GM19397 (cell line): ENCODE data around the gene MTOR.

Source experiments
- ATAC-seq: cut with Tn5 transposase; IDR thresholded peaks from one replicate; pipeline ENCODE4 v1.9.1; 2021; ENCODE audit warnings: mild to moderate bottlenecking, moderate library complexity; ENCODE audit not compliant: unreplicated experiment

MTOR gene

DNA sequence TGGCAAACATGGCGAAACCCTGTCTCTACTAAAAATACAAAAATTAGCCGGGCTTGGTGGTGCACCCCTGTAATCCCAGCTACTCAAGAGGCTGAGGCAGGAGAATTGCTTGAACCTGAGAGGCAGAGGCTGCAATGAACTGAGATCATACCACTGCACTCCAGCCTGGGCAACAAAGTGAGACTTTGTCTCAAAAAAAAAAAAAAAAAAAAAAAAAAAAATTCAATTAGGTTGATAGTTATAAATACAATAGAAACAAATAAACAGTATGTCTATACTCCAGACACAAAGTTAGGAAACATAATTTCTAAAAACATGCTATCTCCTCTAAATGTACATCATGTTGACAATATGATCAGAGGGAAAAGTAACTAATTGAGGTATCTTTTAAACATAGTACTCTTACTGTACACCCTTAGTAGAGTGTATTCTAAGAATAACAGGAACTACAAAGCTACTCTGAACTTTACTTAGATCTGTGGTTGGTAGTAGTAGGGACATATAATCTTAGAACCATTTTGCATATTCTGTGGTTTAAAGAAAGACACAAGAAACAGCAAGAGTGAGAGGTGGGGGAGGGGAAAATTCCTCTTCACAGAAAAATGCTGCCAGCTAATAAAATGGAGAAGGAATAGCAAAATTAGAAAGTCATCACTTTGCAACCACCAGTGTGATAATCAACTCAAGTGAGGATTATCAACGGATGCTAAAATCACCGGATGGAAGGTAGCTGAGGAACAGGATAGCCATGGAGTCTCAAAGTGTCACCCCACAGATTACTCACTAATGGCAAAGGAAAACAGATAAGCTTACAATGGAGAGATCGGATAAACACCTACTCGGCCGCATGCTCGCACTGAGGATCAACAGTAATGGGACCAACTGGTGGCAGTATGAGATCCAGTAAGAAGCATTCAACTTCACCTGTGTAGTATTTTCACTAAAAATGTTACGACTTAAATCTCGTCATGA, 35.0 kb downstream of the MTOR start:
- ATAC-seq: no peak

- ATAC-seq: no peak
Measured at GRCh38 chr1:11216074-11216473, 46.3 kb downstream of the MTOR start.

DNA sequence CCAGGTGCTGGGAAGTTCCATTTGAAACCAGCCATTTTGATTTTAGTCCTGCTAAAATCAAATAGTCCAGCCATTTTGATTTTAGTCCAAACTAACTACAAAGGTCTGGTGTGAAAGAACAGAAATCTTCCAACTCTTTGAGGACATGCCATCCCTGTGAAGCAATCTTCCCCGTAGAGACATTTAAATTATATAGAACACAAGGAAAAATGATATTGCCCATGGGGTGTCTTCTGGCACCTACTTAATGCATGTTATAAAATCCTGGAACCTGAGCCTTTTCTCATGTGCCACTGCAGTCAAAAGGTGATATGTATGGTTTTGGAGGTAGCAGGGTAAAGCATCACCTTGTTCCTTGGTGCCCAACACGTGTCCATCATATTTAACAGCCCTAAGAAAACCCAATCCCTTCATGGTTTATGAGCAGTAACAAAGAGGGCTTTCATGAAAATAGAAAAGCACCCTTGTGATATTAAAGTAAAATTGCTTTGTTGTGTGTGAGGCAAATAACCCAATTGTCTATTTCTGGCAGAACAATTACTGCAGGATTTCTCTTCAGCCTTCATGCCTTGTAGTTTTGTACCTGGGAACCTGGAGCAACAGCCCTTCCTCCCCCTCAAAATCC, 46.9 kb downstream of the MTOR start:
- no peak for ATAC-seq

DNA sequence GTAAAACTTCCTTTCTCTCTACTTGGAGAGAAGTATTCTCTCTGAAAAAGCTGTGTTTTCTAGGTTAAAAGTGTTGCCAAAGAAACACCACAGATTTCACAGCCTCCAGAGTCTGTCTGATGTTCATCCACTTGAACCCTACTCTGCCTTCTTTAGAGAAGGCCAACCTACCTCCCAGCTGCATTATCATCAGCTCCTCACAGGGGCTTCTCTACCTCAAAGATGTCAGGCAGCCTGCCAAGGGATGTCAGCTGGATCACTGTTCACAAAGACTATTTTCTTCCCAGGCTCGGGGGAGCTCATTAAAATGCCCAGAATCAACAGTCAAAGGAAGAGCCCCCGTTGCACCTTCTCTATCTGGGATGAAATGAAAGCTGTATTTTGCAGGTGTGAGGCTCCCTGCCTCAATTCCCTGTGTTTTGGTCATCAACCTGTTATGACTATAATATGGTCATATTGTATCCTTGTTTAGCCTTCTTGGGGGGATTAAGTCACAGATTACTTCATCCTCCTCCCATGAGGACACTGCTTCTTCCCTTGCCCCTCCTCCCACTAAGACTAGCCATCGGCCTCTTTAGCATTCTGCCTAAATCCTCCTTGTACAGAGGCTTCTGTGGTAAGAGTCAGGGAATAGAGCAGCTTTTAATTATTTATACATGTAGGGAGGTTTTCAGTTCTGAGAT, 47.5 kb downstream of the MTOR start:
- no peak for ATAC-seq

GRCh38 chr1:11211925-11212587, 50.3 kb downstream of the MTOR start:
- ATAC-seq: no peak

DNA sequence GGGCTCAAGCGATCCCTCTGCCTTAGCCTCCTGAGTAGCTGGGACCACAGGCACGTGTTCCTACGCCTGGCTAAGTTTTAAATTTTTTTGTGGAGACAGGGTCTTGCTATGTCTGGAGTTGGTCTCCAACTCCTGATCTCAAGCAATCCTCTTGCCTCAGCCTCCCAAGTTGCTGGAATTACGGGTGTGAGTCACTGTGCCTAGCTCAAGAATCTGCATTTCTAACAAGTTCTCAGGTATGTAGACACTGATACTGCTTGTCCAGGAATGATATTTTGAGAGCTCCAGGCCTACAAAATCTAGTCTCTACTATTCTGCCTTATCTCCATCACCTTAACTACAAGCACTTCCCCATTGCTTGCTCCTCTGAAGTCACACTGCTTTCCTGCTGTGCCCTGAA, 50.9 kb downstream of the MTOR start:
- ATAC-seq: no peak

- no peak for ATAC-seq
Measured at GRCh38 chr1:11207898-11208611, 54.3 kb downstream of the MTOR start.

DNA sequence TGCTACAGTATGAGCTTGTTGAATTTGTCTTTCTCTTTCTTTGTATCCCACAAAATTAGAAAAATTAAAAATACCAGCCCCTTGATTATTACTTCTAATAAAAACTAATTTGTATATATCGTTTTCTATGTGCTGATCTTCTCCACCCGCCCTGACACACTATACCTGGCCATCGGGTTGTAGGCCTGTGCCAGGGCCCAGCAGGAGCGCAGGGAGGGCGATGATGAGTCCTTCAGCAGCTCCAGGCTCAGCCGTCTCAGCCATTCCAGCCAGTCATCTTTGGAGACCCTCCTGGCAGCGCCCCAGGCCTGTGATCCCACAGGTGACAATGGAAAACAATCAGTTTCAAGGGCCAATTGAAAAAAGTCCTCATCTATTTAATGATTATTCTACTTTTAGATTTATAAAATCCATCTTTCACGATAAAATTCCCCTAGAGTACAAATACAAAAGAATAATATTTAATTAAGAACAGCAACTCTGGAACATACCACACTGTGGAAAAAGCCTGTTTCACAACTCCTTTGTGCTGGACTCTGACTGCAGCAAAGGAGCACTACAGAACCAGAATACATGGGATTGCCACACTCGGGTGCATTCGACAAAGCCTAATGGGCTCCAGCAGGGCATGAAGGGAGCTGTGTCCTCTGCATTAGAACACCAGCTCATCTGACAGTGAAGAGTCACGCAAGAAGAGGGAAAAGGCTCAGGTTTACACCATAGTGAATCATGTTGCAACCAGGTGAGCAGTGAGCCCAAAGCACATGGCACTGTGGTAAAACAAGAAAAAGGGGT, 57.8 kb downstream of the MTOR start:
- no peak for ATAC-seq

GRCh38 chr1:11198851-11199594, 63.3 kb downstream of the MTOR start:
- ATAC-seq: no peak

- ATAC-seq: no peak
Measured at GRCh38 chr1:11198257-11198656, 64.1 kb downstream of the MTOR start.

DNA sequence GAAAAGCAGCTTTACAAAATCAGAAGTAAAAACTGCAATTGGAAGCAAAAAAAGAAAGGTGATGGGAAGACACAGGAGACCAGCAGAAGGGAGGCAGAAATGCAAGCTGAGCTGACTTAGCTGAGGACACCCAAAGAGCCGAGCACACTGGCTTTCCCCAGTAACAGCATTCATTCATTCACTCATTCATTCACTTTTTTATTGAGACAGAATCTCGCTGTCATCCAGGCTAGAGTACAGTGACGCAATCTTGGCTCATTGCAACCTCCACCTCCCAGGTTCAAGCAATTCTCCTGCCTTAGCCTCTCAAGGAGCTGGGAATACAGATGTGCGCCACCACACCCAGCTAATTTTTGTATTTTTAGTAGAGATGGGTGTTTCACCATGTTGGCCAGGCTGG, 65.0 kb downstream of the MTOR start:
- no peak for ATAC-seq

GRCh38 chr1:11196945-11197344, 65.4 kb downstream of the MTOR start:
- no peak for ATAC-seq

DNA sequence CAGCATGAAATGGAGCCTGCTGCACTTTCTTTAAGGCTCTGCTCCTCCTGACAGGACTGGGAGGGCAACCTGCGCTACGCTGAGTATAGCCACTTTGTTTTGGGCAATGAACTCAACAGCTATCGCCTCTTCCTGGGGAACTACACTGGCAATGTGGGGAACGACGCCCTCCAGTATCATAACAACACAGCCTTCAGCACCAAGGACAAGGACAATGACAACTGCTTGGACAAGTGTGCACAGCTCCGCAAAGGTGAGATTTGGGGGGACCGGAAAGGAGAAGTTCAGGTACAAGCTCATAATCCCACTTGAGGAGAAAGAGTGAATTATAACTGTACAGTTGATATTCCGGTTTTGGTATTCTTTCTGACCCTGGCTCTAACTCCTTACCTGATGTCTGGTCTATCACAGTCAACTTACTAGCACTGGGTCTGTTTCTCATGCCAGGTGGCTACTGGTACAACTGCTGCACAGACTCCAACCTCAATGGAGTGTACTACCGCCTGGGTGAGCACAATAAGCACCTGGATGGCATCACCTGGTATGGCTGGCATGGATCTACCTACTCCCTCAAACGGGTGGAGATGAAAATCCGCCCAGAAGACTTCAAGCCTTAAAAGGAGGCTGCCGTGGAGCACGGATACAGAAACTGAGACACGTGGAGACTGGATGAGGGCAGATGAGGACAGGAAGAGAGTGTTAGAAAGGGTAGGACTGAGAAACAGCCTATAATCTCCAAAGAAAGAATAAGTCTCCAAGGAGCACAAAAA, 67.8 kb downstream of the MTOR start:
- ATAC-seq: no peak

- no peak for ATAC-seq
Measured at GRCh38 chr1:11193376-11193775, 69.0 kb downstream of the MTOR start.

GRCh38 chr1:11188858-11189451, 73.4 kb downstream of the MTOR start, which contains the start of gene ANGPTL7:
Gene ANGPTL7, plus strand, starts transcription at chr1:11189355. Its CDS starts 225 bp downstream, at chr1:11189580.
- no peak for ATAC-seq

- ATAC-seq: no peak
Measured at GRCh38 chr1:11188381-11188780, 74.0 kb downstream of the MTOR start.

- ATAC-seq: no peak
Measured at GRCh38 chr1:11187931-11188330, 74.4 kb downstream of the MTOR start.

DNA sequence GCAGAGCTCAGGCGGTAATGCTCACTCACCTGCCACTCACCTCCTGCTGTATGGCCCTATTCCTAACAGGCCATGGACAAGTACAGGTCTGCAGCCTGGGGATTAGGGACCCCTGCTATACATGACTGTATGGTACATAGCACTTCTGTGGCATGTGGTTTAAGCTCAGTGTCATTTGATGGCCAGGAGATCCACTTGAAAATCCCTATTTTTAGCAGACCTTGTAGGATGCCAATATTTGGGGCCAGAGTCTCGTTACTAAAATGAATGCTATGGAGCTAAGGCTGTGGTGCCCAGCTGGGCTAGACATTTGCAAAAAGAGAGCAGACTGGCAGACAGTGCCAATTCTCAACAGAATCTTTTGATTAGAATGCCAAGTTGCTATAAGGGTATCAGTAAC, 74.9 kb downstream of the MTOR start:
- no peak for ATAC-seq
